Ovary (tissue), 3 donors: ENCODE results near the gene ICAM3.
"Not testable (repeated sequence)": the region's sequence is repeated elsewhere in the genome, so short reads cannot be mapped to it uniquely, and the experiment has no call there.

Experiments
- POLR2A ChIP-seq: fragments of 450-650 bp; IDR thresholded peaks from one replicate; pipeline ENCODE4 v1.6.1; 2017; ENCODE audit warnings: antibody characterized with exemption, mild to moderate bottlenecking, moderate library complexity
- TF ChIP-seq, protein P1 (sequence below), 3 donors: fragments of 450-650 bp in 2 of 3; fragments of 200-600 bp in 1 of 3; IDR thresholded peaks; one replicate each; pipeline versions ENCODE4 v1.5.1 to v1.8.0; 2016 to 2022; ENCODE audit warnings: antibody characterized with exemption in 3 of 3, mild to moderate bottlenecking in 1 of 3
- donor health status: DM: no; HTN: no; CAD: no.

- TF ChIP-seq, protein P1, sequence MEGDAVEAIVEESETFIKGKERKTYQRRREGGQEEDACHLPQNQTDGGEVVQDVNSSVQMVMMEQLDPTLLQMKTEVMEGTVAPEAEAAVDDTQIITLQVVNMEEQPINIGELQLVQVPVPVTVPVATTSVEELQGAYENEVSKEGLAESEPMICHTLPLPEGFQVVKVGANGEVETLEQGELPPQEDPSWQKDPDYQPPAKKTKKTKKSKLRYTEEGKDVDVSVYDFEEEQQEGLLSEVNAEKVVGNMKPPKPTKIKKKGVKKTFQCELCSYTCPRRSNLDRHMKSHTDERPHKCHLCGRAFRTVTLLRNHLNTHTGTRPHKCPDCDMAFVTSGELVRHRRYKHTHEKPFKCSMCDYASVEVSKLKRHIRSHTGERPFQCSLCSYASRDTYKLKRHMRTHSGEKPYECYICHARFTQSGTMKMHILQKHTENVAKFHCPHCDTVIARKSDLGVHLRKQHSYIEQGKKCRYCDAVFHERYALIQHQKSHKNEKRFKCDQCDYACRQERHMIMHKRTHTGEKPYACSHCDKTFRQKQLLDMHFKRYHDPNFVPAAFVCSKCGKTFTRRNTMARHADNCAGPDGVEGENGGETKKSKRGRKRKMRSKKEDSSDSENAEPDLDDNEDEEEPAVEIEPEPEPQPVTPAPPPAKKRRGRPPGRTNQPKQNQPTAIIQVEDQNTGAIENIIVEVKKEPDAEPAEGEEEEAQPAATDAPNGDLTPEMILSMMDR (IDR thresholded peaks at IDR 0.05): not testable (repeated sequence)
- TF ChIP-seq POLR2A: not testable (repeated sequence)
These were observed 43.7 kb upstream of the ICAM3 start for GRCh38 chr19:10383223-10383499.
